GM21390 (cell line): ENCODE data around the gene THUMPD2.

ENCODE experiments used
- ATAC-seq: cut with Tn5 transposase; IDR thresholded peaks from one replicate; pipeline ENCODE4 v1.9.1; 2021; ENCODE audit not compliant: unreplicated experiment

Gene THUMPD2

DNA sequence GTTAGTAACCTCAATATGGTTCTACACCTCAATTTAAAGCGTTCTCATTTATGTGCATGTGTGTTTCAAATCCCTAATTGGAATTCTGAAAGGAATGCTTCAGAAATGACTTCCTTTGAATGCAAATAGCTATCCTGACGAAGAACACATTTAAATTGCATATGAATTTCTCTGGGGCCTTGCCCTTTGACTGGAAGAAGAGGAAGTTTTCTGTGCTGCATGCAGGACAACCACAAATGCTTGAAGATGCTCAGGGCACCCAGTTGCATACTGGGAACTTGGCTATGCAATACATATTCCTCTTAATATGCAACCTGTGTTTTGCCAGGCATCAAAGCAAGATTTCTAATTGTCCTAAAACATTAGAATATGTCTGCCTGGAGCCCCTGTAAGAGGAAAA lies 58.1 kb downstream of the THUMPD2 start:
- no peak for ATAC-seq

DNA sequence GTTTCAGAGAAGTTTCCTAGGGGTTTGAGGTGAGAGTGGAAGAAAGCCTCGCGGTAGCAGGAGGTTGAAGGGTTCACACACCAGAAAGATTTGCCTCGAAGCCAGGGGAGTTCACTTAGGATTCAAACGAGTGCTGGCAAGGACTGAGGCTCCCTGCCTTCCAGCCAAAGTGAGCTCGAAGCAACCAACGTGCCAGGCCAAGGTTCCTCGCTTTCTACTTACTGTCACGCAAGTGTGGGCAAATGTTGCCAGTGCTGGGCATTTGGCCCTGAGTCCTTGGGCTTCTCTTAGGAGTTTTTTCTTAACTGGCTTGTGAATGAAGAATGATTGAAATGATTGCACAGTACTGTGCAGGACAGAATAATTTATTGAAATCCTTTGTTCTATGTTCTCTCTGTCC lies 59.7 kb downstream of the THUMPD2 start:
- no peak for ATAC-seq

DNA sequence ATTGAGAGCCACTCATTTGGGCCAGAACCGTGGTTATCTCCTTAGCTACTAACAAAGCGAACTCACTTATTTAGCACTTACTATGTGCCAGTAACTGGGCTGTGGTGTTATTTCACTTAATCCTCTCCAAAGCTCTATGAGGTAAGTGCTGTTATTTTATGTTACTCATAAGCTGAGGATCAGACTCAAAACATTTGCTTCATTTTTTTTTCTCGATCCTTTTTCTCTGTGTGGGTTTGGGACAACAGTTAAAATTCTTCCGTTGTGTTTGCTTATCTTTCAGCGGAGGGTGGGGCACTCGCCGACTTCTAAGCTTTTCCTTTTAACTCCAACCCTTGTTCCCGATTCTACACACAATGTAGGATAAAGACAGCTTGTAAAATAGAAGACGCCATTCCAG lies 60.6 kb downstream of the THUMPD2 start:
- no peak for ATAC-seq

DNA sequence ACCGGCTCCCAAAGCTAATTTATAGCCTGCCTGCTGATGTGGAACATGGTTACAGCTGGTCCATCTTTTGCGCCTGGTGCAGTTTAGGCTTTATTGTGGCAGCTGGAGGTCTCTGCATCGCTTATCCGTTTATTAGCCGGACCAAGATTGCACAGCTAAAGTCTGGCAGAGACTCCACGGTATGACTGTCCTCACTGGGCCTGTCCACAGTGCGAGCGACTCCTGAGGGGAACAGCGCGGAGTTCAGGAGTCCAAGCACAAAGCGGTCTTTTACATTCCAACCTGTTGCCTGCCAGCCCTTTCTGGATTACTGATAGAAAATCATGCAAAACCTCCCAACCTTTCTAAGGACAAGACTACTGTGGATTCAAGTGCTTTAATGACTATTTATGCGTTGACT lies 62.0 kb downstream of the THUMPD2 start:
- no peak for ATAC-seq

DNA sequence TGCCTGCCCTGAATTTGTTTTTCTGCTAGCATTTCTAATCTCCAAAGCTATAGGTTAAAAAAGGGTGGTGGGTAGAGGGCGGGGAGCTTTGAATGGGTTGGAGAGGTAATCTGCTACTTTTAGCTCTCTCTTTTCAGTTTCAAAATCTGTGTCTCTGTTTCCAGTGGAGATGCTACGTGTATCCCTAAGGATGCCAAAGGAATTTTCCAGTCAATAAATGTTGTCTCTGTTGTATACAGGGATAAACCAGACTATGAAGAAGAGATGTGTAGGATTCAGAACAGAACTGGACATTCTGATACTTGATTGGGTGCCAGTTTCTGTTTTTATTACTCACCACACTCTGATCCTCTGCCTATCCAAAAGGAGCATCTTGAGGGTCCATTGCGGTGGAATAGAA lies 63.2 kb downstream of the THUMPD2 start:
- ATAC-seq = no peak

DNA sequence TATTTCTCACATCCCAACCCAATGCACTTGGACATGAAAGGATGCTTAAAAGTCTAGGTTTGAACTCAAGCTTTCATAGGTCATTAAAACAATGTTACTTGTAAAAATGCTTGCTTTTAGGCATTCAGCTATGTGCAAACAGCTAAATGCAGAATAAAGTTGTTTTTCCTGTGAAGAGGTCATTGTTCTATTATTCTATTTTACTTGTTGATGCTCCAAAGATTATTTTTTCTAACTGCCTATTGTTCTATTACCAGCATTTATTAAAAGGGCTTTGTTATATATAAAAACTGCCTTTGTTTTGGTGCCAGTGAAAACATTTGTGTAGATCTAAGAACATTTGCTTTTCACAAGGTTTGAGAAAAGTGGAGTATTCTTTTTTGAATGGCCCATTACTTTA lies 64.0 kb downstream of the THUMPD2 start:
- ATAC-seq = no peak

DNA sequence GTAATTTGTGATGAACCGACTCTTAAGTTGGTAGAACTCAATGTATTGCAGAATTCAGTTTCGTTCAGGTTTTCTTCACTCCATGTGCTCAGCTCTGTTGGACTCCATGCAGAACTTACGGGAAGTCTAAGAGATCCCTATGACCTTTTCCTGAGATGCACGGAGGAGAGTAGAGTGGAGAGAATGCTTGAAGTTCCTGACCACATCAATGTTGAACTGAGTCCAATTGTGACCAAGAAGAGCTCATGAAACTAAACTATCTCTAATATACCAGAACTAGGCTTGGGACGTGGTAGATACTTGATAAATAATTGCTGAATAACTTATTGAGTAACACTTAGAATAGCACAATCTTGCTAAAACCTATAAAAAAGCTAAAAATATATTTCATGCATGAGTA lies 66.1 kb downstream of the THUMPD2 start:
- ATAC-seq = no peak

DNA sequence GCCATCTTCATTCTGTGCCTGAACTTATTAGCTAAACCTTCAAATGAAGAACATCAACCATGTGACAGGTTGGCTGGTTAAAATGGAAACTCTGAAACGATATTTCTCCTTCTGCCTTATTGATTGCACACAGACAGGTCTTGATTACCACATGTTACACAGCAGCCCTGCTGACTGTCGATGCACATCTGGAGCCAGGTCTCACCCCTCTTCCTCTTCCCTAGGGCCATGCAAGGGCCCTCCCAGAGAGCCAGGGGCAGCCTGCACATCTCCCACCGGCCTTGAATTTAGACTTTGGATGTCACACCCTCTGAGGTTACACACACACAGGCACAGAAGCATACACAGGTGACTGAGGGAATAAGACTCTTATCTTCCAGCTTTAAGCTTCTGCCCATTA lies 68.3 kb downstream of the THUMPD2 start:
- no peak for ATAC-seq

DNA sequence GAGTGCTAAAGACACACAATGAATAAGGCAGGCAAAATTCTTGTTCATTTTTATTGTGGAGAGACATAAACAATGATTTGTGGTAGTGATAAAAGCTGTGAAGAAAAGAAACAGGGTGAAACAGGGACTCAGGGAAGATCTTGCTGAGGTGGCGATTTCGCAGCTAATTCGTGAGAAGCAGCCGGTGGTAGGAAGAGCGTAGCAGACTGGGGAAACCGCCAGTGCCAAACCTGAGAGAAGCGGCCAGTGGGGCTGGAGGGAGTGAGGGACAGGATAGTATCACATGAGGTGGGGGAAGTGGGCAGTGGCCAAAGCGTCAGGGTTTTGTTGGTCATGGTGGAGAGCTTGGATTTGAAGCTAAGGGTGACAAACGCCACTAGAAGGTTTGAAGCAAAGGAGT lies 71.1 kb downstream of the THUMPD2 start:
- ATAC-seq = no peak

DNA sequence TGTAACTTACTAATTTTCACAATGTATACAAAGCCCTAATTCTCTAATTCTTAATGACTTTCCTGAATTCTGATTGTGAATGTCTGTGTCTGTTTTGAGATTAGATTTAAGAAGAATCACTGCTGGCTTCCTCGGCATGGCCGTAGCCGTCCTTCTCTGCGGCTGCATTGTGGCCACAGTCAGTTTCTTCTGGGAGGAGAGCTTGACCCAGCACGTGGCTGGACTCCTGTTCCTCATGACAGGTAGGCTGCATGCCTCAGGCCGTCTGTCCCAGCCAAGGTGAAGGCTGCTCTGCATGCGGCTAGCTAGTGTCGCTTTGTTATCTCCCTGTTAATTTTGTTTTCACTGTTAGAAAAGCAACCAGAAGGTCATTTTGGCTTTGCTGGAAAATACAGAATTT lies 72.1 kb downstream of the THUMPD2 start:
- ATAC-seq = no peak

DNA sequence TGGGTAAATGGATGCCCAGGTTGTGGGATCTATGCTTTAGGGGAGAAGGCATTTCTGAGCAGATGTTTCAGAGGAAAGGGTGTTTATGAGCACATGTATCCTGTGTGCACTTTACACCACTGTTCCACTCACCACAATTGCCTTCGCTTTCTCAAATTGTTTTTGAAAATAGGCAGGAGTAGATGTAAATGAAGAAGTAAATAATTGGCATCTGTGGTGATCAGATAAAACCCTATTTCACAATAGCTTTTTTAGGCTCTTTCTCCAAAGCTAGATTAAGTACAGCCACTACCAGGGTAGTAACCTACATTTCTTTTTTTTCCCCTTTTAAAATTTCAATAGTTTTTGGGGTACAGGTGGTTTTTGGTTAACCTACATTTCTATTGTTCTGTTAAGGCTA lies 72.7 kb downstream of the THUMPD2 start:
- ATAC-seq = no peak

DNA sequence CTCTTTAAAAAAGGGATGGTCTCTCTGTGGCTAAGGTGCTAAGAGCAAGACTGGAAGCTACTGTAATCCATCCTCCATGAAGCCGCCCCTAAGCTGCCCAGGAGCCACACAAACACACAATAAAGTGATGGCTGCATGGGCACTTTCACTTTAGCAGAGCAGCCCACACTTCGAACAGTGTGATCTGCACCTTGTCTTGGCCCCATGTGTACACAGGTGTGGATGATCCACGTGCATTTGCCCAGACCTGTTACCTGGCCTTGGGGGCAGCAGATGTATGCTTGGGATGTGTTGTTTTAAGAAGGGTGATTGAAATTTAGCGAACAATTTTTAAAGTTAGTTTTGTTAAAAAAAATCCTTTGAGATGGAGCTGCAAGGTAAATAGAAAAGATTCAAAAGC lies 73.4 kb downstream of the THUMPD2 start:
- ATAC-seq = no peak

DNA sequence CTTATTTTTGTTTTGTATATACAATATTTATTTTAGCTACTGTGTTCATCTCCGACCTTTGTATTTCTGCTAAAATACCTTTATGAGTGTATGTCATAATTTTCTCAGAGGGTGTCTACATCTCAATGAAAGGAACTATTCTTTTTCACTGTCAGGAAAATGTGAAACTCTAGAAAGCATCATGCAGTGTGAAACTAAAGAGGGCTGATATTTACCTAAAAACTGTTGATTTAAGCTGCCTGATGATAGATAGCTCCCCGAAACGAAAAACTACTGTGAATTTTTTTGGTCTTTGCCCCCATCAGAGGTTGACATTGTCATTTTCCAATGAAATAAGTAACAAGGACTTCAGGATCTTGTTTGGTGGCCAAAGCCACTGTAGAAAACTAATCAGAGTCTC lies 74.5 kb downstream of the THUMPD2 start:
- no peak for ATAC-seq

DNA sequence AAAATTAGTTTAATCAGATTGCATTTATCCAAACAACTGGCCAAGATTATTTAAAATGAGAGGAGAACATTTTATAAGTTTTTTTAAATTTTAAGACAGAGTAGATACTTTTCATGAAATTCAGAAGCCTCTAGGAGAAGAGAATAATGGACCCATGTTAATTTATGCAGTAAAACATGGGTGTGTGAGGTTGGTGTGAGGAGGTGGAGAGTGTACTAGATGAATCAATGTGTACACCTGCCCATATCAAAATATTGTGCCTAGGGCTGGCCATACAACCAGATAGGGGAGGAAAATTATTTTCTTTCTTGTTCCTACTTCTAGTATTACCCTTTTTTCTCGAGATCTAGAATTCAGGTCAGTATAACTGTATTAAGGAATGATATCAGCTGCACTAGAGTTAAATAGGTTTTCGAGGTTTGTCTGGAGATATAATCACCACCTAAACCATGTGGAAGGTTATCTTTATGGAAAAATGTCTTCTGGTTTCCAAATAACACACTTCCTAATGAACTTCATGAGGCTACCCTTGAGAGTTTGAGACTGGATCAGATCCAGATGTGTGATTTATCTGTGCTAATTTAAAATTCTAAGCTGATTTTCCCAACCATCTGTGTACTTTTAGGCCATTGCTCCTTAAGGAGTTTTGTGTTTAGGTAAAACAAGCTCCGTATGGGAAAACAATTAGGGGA lies 75.7 kb downstream of the THUMPD2 start:
- ATAC-seq = no peak

DNA sequence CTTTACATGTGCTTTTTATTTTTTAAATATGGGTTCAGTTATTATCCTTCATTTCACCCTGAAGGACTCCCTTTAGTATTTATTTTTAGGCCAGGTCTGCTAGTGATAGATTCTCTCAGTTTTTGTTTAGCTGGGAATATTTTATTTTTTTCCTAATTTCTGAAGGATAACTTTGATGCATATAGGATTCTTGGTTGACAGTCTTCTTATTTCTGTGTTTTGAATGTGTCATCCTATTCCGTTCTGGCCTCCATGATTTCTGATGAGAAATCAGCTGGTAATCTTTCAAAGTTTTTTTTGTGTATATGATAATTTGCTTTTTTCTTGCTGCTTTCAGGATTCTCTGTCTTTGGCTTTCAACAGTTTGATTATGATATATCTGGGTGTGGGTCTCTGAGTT lies 77.9 kb downstream of the THUMPD2 start:
- no peak for ATAC-seq

DNA sequence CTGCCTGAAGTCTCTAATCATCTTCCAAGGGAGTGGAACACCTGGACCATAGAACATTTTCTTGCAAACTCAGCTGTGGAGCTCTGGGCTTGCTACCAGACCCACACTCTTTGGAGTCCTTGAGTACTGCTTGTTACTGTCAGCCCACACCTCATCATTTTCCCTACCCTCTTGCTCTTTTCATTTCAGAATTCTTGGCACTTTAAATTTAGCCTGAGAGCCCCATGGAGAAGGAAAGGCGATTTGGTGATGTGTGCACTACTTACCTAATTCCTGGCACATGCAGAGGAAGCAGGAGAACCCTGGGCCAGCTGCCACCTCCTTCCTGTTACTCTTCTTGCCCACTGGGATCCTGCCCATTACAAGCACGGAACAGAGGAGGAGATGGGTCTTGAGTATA lies 81.6 kb downstream of the THUMPD2 start:
- no peak for ATAC-seq

DNA sequence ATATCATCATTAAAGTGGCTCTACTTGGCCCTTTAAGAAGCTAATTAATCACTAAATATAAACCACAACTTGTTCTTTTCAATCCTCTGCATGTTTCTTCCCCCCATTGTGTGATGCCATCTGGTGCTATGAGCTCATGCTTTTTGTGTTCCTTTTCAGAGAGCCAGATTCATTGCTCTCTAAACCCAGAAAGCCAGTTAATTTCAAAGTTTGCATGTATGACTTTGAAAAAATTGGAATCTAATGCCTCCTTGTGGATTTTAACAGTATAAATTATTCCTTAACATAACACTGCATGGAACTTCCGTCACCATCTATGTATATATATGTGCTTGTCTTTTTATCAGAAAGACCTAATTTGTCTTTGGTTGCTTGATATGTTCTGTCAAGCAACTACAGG lies 82.2 kb downstream of the THUMPD2 start:
- no peak for ATAC-seq

DNA sequence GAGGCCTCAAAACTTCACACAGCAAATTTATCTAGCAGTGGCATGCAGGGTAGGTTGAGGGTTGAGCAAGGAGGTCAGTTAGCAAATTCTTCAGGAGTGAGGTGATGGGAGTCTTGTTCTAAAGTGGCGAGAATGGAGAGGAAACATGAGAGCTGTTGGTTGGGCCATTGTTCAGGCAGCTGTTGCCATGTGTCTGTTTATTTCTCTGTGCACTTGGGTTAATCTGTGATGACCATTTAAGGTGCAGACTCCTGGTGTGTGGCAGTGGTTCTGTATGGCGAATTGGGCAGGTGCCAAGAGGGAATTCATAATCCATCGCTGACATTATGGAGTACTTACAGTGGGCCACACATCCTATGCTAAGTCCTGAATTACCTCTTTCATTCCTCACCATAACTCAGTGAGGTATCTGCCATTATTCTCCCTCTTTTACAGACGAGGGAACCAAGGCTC lies 82.9 kb downstream of the THUMPD2 start:
- ATAC-seq = no peak

DNA sequence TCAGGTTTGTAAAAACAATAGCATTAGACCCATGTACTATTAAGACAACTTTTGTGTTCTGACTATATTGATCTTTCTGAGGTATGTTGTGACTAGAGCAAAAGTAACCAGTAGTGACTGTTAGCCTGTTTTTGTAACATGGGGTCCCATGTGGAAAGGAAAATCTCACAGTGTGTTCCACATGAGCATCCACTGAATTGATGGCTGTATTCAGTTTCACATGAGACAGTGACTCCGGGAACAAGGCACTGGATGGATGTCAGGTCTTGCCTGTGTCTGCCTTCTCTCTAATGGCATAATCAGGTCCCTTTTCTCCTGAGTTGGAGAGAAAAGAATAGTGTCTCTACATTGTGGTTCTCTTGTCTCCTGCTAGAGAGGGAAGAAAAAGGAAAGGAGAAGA lies 85.8 kb downstream of the THUMPD2 start:
- ATAC-seq = no peak

DNA sequence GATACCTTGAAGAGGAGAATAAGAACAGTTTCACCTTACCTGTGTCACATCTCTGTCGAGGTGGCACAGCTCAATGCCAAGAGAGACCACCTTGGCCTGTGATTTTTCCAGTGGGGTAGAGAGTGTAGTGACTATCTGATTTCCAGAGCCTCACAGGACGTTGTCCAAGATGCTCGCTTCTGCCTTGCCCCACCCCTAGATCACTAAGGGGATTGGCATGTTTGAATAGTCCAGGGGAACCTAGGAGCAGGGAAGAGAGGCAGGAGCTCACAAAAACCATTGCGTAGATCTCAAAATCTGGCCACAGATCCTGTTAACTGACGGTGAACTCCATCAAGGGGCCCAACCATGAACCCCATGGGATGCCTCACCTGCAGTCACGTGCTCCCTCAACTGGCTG lies 89.2 kb downstream of the THUMPD2 start:
- no peak for ATAC-seq

DNA sequence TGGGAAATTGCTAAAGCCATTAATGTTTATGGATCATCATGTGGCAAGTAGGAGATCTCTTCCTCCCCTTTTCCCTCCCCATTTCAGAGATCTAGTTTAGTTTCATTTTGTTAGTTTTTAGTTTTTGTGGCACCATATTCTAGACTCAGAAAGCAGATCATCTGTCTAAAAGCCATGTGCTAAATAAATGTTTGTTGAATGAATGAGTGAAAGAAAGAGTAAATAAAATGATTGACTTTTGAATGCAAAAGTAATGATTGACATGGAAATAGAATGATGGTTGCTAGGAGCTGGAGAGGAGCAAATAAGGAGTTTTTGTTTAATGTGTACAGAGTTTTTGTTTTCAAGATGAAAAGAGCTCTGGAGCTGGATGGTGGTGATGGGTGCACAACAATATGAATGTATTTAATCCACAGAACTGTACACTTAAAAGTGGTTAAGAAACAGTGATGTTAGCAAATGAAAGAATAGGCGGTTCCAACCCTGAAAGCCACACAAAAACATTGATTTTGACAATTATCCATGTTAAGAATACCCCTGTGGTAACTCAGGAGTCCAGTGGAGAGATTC lies 89.7 kb downstream of the THUMPD2 start:
- no peak for ATAC-seq

DNA sequence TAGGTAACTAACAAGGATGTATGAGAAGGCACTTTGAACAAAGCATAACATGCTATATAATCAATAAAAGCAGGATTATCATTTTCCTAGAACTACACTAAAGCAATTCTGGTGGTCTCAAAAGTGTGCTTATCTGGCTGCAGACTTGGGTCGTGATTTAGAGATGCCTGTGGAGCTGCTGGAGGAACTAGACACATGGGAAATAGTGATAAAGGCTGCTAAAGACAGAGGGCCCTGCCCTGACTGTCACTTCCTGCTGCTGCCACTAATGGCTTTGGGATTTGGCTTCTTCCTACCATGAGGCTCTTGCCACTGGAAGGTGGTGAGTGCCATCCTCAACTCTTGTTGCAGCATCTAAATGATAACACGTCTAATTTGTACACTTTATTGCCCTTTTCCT lies 90.9 kb downstream of the THUMPD2 start:
- ATAC-seq = no peak

DNA sequence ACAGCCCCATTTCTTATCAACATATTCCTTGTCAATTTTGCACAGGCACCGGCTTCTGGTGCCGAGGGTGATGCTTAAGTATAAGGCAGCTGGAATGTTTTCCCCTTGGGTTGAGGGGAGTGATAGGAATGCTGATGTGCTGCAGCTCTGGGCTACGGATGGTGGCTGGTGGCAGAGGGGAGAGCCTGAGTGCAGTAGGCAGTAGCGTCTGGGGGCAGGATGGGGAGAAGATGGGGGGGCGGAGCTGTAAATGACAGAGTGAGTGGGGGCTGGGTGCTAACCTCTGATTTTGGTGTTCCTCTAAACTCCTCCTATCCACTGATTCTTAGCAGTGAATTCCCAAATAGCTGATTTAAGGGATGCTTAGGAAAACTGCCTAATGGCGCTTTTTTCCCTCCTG lies 92.6 kb downstream of the THUMPD2 start:
- no peak for ATAC-seq
